EH (cell line): Measurements from ENCODE around the gene RBM34.
"Not testable (repeated sequence)": the region's sequence is repeated elsewhere in the genome, so short reads cannot be mapped to it uniquely, and the experiment has no call there.

Experiments used
- DNase-seq: peaks from one replicate; pipeline ENCODE4 v3.0.0-alpha.2; 2015; ENCODE audit warnings: low read depth

Gene RBM34

DNA sequence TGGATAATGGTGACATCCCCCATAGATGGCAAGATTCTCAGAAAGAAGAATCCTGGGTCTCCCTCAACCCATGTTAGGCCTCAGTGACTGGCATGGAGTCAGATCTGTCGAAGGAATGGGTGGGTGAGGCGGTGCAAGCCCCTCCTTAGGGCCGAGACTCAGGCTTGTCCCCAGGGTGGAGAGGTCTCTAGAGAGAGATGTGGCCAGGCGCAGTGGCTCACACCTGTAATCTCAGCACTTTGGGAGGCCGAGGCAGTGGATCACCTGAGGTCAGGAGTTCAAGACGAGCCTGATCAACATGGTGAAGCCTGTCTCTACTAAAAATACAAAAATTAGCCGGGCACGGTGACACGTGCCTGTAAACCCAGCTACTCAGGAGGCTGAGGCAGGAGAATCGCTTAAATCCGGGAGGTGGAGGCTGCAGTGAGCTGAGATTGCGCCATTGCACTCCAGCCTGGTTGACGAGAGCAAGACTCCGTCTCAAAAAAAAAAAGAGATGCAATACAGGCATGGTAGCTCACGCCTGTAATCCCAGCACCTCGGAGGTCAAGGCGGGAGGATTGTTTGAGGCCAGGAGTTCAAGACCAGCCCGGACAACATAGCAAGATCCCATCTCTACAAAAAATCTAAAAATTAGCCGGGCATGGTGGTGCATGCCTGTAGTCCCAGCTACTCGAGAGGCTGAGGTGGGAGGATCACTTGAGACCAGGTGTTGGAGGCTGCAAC, 69.6 kb downstream of the RBM34 start:
- DNase-seq, result not testable (repeated sequence)

GRCh38 chr1:235090406-235091069, 70.5 kb downstream of the RBM34 start:
- DNase-seq, result no peak

GRCh38 chr1:235088907-235089306, 72.1 kb downstream of the RBM34 start:
- DNase-seq, result no peak

GRCh38 chr1:235088430-235088829, 72.6 kb downstream of the RBM34 start:
- no peak for DNase-seq

- no peak for DNase-seq
These were observed 73.1 kb downstream of the RBM34 start for GRCh38 chr1:235087906-235088305.

DNA sequence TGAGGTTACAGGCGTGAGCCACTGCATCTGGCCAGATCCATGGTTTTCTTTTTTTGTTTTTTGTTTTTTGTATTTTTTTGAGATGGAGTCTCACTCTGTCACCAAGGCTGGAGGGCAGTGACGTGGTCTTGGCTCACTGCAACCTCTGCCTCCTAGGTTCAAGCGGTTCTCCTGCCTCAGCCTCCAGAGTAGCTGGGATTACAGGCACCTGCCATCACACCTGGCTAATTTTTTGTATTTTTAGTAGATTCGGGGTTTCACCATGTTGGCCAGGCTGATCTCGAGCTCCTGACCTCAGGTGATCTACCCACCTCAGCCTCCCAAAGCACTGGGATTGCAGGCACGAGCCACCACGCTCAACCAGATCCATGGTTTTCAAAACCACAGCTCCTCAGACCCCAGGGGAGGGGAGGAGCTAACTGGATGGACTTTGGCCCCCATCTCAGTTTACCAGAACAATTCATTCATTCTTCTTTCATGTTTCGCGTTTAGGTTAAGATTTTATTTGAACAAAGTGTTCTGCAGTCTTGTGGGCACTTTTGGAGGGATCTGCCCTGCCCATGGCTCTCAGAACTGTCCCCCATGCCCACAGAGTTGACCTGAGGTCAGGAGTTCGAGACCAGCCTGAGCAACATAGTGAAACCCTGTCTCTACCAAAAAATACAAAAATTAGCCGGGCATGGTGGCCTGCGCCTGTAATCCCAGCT, 75.5 kb downstream of the RBM34 start:
- DNase-seq, result not testable (repeated sequence)
